Measurements from ENCODE around the gene KIF26A. TPM values are rescaled to one million over a fixed set of nuclear protein-coding genes. Genes with fewer than 3 reads are reported as not detected.

Gene KIF26A
- total and polyA plus RNA-seq, 2 of the 13 experiments (the other 11 are each of a cell fraction or from before 2014, with no cell fraction given), result not detected

GRCh38 chr14:104200591-104200990 lies 62.2 kb downstream of the KIF26A start:
- CTCF ChIA-PET (ENCODE audit: low intra/inter-chr PET ratio, low total read pairs), result no interaction called here
- Histone ChIP-seq H3K27me3 (ENCODE audit: control insufficient read depth in 1 of 2, insufficient read depth in 2 of 2, low read length in 2 of 2) (peaks cover 6 to 16% of the 10 kb centered on the region in 2 experiments; a peak in 4 of 5 replicates), H3K4me3 (replicated peaks in 1 of 3; ENCODE audit: insufficient read depth in 1 of 3, low read depth in 2 of 3, low read length in 3 of 3) (no peak overlapping the region), H2AFZ (ENCODE audit: low read length) (no peak overlapping the region), H3K4me1 (ENCODE audit: insufficient read depth, low read length) (no peaks in the 10 kb centered on the region), H3K9me3 (ENCODE audit: low read length) (no peaks in the 10 kb centered on the region), H3K36me3 (replicated peaks in 1 of 2; ENCODE audit: control insufficient read depth in 1 of 2, insufficient read depth in 2 of 2, low read length in 2 of 2) (no peaks in the 10 kb centered on the region), H3K79me2 (ENCODE audit: insufficient read depth, low read length) (no peaks in the 10 kb centered on the region), H4K20me1 (ENCODE audit: insufficient read depth, low read length) (no peaks in the 10 kb centered on the region), H3K9ac (ENCODE audit: insufficient read depth, low read depth, low read length) (no peak overlapping the region), H3K4me2 (ENCODE audit: low read depth, low read length) (no peak overlapping the region), H3K27ac (ENCODE audit: extremely low read length, insufficient read depth, low read length) (no peak overlapping the region)
- no peak for FAIRE-seq
- POLR2A ChIA-PET, result no interaction called here
- in situ Hi-C loops (cut with HindIII; ENCODE audit: extremely low pct_ligation_motif_present, low pct_unique_long_range_greater_than_20kb) (no loop called here), intact Hi-C loops (cut with micrococcal nuclease; ENCODE audit: unreplicated experiment) (no loop called here)
- TF ChIP-seq SNAI1 (CRISPR knock-in tag; IDR thresholded peaks at IDR 0.05; ENCODE audit: borderline replicate concordance), result no peak
- TF ChIP-seq NR2C2 (CRISPR knock-in tag; IDR thresholded peaks at IDR 0.05; ENCODE audit: borderline replicate concordance), result no peak
- TF ChIP-seq PBX2 (CRISPR knock-in tag; IDR thresholded peaks at IDR 0.05), result no peak
- TF ChIP-seq ZC3H4 (CRISPR knock-in tag; IDR thresholded peaks at IDR 0.05; ENCODE audit: borderline replicate concordance), result no peak
- TF ChIP-seq EZH2 (conservative IDR thresholded peaks at IDR 0.05; ENCODE audit: low read depth, low read length), result no peak
- TF ChIP-seq ZNF331 (CRISPR knock-in tag; IDR thresholded peaks at IDR 0.05), result no peak
- TF ChIP-seq ATF1 (CRISPR knock-in tag; IDR thresholded peaks at IDR 0.05), result no peak
- TF ChIP-seq ZBTB33 (CRISPR knock-in tag; IDR thresholded peaks at IDR 0.05), result no peak
- no peak for TF ChIP-seq SKIL (CRISPR knock-in tag; IDR thresholded peaks at IDR 0.05; ENCODE audit: borderline replicate concordance)
- TF ChIP-seq TFE3 (CRISPR knock-in tag; IDR thresholded peaks at IDR 0.05), result no peak
- no peak for TF ChIP-seq STAT6 (CRISPR knock-in tag; IDR thresholded peaks at IDR 0.05; ENCODE audit: borderline replicate concordance)
- TF ChIP-seq ZBTB20 (CRISPR knock-in tag; IDR thresholded peaks at IDR 0.05; ENCODE audit: borderline replicate concordance, low read depth), result no peak
- TF ChIP-seq KDM2A (CRISPR knock-in tag; IDR thresholded peaks at IDR 0.05; ENCODE audit: borderline replicate concordance, low read depth), result no peak
- DNase-seq (ENCODE audit: low spot score), result no peak
- no TSS peak for BruUV-seq (replicated peaks)
- no peak for ATAC-seq
- WGBS (ENCODE audit: low lambda C conversion rate), result 33% methylated on average over 4 of the region's 10 CpGs

Data from HepG2 (cell line).